HEK293T (cell line): Measurements from ENCODE around the gene WWTR1.

ENCODE experiments used
- ARNT ChIP-seq: fragments of 450-650 bp; IDR thresholded peaks from 2 replicates; pipeline ENCODE4 v1.6.1; 2017; ENCODE audit warnings: mild to moderate bottlenecking
- BHLHE40 ChIP-seq: fragments of 450-650 bp; IDR thresholded peaks from 2 replicates; pipeline ENCODE4 v1.6.1; 2016; ENCODE audit warnings: mild to moderate bottlenecking, moderate library complexity, borderline replicate concordance
- FOXM1 ChIP-seq: fragments of 450-650 bp; IDR thresholded peaks from 2 replicates; pipeline ENCODE4 v1.6.1; 2017; ENCODE audit warnings: mild to moderate bottlenecking, borderline replicate concordance
- HDGF ChIP-seq: fragments of 450-650 bp; IDR thresholded peaks from 2 replicates; pipeline ENCODE4 v1.6.1; 2017; ENCODE audit warnings: antibody characterized with exemption, borderline replicate concordance
- TARDBP ChIP-seq: fragments of 450-650 bp; IDR thresholded peaks from 2 replicates; pipeline ENCODE4 v1.6.1; 2016
- ZNF384 ChIP-seq: fragments of 450-650 bp; IDR thresholded peaks from 2 replicates; pipeline ENCODE4 v1.6.1; 2016

GRCh38 chr3:149604125-149604875 lies 53.5 kb downstream of the WWTR1 start:
- no peak for TF ChIP-seq ARNT
- TF ChIP-seq FOXM1, result no peak
- TF ChIP-seq ZNF384, result no peak
- TF ChIP-seq HDGF, result no peak
- TF ChIP-seq BHLHE40, result no peak
- TF ChIP-seq TARDBP, result no peak
